HG02938 (cell line): Measurements from ENCODE around the gene RFLNA.
A peak's percentile ranks its signal among the peaks of the same experiment; 100 is the strongest.
"Not testable (repeated sequence)": the region's sequence is repeated elsewhere in the genome, so short reads cannot be mapped to it uniquely, and the experiment has no call there.

Experiments used
- ATAC-seq: cut with Tn5 transposase; IDR thresholded peaks from one replicate; pipeline ENCODE4 v1.9.1; 2021; ENCODE audit warnings: mild to moderate bottlenecking, moderate library complexity; ENCODE audit not compliant: unreplicated experiment

The RFLNA gene

DNA sequence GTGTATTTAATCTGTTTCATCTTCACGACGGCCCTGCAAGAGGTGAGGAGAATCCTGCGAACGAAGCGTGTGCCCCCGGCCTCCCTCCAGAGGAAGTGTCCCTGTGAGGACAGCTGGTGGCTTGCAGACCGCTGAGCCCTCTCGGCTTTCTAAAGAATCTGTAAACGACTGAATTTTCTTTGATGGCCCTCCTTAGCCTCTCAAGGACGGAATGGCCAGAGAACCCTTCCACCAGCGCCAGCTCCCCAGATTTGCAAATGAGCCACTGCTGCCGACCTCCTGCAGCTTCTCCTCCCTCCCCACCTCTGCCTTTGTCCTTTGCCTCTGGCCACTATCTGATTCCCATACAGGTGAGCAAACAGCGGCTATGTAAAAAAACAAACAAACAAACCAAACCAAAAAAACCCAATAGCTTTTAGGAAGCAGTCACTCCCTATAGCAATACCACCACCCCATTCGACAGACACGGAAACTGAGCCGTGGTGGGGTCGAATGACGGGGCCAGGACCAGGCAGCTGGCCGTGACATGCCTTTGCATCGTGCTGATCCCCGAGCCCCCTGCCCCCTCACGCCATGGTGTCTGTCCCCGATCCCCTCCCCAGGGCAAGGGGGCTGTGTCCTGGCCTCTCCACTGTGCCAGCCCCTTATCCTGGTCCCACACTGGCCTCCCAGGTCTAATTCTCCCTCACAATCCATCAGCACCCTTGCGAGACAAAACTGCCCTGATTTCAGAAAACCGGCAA is 23.6 kb downstream of the RFLNA start:
- ATAC-seq, result no peak

DNA sequence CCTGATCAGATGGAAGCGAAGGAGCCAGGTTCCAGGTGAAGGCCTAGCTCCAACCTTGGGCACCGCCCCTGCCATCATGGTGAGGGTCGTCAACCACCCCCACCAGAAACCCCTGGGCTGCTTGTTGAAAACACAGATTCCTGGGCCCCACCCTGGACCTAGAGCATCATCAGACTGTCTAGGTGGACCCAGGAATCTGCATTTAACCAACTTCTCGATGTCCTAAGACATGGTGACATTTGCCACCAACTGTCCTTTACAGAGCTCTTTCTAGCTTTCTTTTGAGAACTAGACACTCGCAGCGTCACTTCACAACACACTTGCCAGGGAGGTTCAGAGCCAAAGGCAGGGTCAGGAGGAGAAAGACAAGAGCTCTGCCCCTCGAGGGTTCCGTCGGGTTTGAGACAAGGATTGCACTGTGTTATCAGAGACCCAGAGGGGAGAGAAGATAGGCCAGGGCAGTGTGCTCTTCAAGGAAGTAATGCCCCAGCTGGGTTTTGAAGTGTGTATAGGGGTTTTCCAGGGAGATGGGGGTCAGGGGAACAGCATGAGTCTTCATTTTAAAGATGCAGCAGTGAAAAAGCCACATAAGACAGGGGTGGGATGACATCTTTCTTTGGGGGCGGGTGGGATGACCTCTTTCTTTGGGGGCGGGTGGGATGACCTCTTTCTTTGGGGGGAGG is 24.6 kb downstream of the RFLNA start:
- no peak for ATAC-seq

DNA sequence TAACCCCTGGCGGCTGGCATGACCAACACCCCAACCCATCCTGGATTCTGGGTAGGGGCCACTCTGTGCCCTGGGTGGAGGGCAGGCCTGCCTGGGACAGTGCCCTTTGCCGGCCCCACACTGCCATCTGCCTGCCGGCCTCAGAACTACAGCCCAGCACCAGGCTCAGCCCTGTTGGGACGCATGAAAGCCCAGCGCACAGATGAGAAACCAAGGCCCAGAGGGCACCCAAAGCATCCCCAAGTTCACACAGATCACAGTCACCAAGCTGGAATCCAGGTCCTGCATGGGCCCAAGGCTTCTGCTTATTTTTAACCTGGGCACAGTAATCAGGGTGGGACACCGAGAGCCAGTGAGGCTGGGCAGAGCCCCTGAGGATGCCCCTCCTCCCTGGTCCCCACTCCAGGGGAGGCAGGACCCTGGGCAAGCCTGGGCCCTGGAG is 26.2 kb downstream of the RFLNA start:
- peak; percentile 63 for ATAC-seq

DNA sequence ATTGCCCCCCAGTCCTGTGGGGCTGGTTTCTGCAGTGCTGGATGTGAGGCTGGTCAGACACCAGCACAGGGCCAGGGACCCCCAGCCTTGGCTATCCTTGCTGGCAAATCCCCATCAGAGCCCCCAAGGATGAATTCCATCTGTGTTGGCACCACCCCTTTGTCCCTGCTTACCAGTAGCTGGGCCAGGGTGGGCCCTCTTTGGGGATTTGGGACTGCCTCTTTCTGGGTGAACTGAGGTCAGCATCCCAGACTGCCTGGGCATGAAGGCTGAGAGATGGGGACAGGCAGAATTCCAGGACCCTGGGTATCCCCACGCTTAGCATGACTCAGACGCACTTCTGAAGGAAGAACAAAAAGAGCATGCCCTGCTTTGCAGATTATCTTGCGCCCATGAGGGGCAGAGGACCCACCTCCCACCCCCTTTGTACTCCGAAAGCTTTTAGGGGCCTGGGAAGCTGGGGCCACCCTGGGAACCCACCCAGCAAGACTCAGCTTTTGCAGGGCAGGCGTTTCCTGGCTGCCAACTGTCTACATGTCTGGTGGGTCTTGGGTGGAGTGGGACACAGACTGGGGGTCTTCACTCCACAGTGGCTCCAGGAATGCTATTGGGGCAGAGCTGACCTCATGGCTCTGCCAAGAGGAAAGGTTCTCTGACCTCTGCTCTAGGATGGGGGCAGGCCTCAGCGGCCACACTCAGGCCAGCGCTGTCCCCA is 26.8 kb downstream of the RFLNA start:
- ATAC-seq, result peak; percentile 15

DNA sequence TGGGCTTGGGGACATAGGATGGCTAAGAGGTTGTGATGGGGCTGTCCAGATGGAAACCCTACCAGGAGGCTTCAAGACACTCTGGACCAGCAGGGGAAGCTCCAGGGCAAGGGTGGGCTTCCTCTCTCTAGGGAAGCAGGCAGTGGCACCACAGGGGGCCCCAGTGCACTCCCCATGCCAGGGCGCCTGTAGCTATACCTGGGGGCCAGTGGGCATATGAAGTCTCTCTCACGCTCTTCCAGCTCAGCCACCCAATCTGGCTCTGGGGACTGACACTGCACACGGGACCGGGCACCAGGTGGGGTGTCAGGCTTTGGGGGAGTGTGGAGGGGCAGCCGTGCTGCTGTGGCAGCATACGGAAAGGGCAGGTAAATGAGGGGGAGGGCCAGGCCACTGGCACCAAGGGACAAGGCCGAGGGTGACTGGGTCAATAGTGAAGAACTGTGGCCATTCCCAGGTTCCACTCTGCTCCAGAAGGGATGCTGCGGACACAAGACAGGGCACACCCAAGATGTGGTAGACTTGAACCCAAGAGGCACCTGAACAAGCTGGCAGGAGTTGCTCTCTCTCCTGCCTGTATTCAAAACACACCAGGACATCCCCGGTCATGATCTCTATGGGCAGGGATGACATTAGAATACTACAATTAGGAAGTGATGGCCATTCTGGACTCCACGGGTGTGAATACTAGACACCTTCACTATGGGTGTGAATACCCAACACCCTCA is 27.5 kb downstream of the RFLNA start:
- ATAC-seq, result no peak

DNA sequence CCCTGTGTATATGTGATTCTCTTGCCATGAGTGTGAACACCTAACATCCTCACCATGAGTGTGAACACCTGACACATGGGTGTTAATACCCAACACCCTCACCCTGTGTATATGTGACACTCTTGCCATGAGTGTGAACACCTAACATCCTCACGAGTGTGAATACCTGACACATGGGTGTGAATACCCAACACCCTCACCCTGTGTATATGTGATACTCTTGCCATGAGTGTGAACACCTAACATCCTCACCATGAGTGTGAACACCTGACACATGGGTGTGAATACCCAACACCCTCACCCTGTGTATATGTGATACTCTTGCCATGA is 28.1 kb downstream of the RFLNA start:
- ATAC-seq, result not testable (repeated sequence)

DNA sequence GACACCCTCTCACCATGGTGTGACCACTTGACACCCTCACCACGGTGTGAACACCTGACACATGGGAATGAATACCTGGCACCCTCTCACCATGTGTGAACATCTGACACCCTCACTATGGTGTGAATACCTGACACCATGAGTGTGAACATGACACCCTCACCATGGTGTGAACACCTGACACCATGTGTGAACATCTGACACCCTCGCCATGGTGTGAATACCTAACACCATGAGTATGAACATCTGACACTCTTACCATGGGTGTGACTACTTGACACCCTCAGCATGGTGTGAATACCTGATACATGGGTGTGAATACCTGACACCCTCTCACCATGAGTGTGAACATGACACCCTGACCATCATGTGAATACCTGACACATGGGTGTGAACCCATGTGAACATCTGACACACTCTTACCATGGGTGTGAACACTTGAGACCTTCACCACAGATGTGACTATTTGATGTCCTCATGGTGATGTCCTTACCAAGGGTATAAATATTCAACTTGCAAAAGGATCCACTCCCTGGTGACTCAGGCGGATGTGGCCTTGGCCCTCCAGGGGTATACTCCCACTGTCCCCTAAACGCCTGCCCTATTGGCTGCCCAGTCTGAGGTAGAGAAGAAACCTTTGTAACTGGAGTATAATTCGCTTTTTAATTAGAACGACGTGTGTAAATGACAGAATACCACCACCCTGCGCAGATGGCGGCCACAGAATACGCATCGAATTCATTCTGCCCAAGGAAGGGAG is 29.1 kb downstream of the RFLNA start:
- ATAC-seq, result no peak

DNA sequence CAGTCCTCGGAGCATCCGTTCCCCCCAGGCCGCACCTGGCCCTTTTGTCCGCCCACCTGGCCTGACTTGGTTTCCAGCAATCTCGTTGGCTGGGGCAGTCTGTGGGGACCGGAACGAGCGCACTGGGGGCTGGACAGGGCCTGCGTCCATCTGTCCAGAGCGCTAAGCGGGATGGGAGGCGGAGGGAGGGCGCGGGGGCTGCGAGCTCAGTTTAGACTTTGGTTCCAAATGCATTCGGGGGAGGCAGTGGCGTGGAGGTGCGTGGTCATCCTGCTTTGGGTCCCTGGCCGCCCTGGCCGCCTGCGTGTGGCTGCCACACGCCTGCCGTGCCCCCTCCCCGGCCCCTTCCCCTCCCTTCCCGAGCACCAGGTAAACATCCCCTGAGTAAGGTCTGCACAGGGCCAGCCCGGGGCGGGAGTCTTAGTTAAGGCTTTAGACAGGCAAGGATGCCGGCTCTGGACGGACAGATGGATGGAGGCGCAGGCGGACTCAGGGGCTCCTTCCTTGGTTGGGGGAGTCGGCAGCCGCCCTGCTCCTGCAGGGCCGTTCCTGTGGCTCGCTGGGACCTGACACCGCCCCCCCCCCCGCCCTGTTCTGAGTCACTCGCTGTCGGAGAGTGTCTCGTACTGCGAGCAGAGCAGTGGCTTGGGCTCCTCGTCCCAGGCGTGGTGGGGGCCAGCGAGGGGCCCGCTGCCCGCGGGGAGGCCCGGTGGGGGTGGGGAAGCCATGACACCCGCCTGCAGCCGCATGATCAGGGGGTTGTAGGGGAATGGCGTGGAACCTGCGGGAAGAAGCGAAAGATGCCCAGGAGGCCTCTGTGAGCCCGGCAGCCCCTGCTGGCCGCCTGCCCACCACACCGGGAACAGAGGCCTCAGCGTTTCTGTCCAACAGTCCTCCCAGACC is 30.2 kb downstream of the RFLNA start:
- no peak for ATAC-seq

DNA sequence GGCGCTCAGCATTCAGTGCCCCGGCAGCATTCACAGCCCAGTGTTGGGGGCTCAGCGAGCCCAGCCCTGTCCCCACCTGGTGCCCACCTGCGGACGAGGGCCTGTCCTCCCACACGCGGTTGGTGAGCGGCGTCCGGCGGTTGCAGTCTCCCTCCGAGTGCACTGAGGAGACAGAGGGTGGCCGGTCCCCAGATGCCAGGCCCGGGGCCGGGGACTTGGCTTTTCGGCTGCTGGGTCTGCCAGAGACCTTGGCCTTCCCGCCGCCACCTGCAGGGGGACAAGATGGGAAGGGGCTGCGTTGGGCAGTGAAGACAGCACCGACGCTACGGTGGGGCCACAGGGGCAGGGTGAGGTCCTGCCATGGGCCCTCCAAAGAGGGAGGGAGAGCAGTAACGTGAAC is 31.2 kb downstream of the RFLNA start:
- ATAC-seq, result no peak

DNA sequence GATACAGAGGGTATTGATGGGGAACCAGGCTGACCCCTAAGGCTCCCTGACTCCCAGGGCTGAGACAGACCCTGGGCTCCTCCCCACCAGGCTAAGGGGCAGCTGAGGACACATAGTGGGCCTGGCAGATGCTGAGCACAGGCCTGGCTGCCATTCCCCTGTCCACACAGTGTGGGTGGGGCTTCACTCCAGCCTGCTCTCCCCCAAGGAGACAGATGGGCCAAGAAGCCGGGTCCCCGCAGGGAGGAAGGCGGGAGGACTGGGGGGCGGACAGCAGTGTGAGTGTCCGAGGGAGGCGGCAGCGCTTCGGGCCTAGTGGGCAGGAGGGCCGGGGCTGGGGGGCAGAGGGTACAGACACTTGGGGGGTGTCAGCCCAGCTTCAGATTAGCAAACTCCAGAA is 32.0 kb downstream of the RFLNA start:
- no peak for ATAC-seq

DNA sequence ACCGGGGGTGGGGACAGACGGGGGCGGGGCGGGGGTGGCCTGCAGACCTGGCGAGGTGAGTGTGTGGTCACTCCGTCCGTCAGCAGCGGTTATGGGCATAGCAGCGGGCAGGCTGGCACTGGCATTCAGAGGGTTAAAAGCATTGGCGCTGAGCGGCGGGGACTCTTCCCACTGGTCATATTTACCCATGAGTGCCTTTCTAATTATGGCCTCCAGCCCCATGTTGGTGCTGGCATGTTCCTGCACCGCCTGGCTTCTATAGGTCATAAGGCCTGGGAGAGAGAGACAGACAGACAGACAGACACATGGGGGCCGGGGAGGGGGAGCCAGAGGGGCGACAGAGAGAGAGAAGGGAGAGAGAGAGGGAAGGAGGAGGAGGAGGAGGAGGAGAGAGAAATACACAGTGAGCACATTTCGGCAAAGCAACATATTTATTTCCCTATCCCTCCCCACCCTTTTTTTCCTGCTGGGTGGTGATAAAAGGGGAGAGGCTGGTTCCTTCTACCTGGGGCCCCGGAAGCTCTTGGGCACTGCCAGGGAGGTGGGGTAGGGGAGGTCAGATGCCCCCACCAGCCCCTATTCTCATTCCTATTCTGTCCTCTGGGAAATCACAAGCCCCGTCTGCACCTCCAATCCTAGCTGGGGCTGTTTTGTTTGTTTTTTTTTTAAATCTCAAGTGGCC is 32.6 kb downstream of the RFLNA start:
- ATAC-seq, result no peak

DNA sequence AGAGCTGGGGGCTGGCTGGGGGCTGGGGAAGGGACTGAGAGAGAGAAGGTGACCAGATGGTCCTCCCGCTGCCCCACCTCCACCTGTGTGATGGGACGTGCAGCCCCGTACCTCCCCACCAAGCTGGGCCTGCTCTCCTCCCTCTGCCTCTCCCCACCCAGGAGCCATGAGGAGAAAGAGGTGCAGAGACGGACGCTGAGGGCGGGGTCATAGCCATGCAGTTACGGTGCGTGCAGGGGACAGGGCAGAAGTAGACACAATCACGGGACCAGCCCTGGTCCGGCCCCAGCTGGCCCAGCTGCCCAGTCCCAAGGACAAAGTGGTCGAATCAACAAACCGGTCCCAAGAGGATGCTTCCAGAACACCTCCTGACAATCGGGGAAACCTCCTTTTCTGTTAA is 33.2 kb downstream of the RFLNA start:
- ATAC-seq, result no peak

DNA sequence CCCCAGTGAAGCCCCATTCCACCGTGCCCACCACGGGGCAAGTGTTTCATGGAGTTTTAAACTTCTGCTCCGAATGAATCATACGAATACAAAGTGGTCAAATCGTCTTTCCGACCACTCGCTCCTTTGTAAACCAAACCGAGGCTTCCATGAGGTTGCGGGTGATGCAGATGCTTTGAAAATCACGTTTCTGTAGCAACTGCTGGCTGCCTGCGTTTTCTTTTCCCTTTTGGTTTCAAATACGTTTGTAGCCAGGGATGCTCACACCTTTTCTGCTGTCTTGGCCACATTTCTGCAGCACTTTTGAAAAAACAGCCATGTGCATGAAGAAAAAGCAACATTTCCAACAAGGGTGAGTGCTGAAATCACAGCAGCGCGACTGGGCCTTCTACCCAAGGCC is 33.7 kb downstream of the RFLNA start:
- no peak for ATAC-seq

DNA sequence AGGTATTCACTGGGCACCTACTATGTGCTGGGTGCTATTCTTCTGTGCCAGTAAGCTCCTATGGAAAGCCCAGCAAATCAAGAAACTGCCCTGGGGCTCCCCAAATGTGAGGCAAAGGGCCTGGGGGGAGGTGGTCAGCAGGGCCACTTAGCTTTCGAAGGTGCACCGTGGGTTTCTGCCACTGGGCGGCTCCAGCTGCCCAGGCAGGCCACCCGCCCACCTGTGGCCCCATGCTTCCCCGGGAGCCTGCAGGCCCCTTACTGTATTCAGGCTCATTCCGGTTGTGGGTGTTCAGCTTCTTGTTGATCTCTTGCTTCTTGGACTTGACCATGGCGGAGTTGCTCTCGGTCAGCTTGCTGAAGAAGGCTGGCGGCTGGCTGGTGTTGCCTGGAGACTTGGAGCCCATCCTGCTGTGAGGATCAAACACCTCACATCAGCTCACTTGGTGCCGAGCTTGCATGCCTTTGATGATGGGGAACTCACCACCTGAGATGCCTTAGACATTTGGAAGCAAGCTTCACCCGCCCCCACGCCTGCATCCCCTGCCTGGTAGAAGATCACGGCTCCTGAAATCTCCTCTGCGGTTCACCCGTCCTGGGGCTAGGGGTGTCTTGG is 37.3 kb downstream of the RFLNA start:
- no peak for ATAC-seq

DNA sequence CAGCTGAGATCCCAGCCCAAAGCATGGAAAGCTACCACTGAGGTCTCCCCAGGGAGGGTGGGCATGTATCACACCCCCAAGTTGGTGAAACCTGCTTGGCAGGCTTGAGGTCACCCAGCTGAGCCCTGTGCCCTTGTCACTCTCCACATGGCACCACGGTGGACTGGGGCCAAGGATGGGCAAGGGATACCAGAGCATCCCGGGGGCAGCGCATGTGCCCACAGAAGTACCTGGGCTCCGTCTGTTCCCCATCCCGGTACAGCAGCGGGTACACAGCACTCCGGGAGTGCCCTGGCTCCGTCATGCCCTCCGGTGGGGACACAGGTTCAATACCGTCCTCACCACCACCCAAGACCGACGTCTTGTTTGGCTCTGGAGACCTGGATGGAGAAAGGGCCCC is 38.0 kb downstream of the RFLNA start:
- no peak for ATAC-seq

DNA sequence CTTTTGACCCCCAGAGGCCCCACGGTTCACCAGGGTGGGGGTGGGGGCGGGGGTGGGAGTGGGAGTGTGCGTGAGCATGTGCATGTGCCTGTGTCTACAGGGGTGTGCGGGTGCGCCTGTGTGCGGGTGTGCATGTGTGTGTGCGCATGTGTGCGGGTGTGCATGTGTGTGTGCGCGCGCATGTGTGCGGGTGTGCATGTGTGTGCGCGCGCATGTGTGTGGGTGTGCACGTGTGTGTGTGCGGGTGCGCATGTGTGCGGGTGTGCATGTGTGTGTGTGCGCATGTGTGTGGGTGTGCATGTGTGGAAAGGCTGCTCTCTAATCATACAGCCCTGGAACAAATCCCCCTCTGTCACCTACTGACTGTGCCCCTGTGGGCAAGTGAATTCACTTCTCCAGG is 38.8 kb downstream of the RFLNA start:
- no peak for ATAC-seq

DNA sequence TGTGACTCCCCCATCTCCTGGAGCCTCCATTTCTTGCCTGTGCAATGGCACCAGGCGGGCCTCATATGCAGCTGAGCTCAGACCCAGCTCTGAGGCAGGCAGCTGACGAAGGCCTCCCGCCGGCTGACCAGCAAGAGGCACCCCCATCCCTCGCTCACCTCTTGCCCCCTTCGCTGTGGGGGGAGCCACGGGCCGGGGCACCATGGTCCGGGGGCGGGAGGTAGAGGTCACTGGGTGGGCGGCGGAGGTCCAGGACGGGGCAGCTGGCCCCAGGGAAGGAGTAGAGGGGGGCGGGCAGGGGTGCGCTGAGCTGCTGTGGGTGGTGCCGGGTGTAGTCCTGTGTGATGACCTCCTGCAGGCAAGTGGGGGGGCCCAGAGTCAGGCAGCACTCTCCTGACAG is 39.4 kb downstream of the RFLNA start:
- no peak for ATAC-seq

DNA sequence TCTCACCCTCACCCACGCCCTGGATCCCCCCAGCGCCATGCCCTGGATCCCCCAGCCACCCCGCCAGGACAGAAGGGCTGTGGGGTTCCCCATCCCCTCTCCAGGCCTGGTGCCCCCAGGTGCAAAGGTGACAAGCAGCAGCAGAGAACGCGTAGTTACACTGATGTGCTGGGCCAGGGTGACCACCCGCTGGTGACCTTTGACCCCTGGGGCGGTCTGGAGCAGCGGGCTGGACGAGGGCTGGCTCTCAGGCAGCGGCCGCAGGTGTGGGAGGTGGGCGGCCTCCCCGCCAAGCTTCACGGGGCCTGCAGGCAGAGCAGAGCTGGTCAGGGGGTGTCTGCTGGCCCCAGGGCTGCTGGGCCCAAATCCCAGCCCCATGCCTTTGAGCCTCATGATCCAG is 40.1 kb downstream of the RFLNA start:
- no peak for ATAC-seq
